H1 (cell line): ENCODE measurements around the gene MICA.

Experiments
- KDM5A ChIP-seq: fragments of 200-600 bp; IDR thresholded peaks from 2 replicates; pipeline ENCODE4 v1.7.1; 2012; ENCODE audit warnings: mild to moderate bottlenecking, low read length, inconsistent platforms, mixed read lengths
- POLR2A ChIP-seq, 2 experiments: IDR thresholded peaks; 1 replicate in 1 of 2; 2 replicates in 1 of 2; pipeline ENCODE4 v1.6.1; 2011; ENCODE audit warnings: low read depth in 2 of 2, low read length in 2 of 2, mild to moderate bottlenecking in 2 of 2; ENCODE audit errors: control extremely low read depth in 1 of 2
- RFX5 ChIP-seq: IDR thresholded peaks from 2 replicates; pipeline ENCODE4 v1.6.1; 2011; ENCODE audit warnings: low read depth, low read length, improper control_type of control experiment, borderline replicate concordance
- SP2 ChIP-seq: IDR thresholded peaks from 2 replicates; pipeline ENCODE4 v1.6.1; 2012; ENCODE audit warnings: mild to moderate bottlenecking, low read length, inconsistent platforms
- TF ChIP-seq, protein P1 (sequence below): IDR thresholded peaks from 2 replicates; pipeline ENCODE4 v1.6.1; 2011; ENCODE audit warnings: low read depth, mild to moderate bottlenecking, low read length; ENCODE audit not compliant: insufficient read depth
- TF ChIP-seq, protein P2 (sequence below), 3 experiments: IDR thresholded peaks; 1 replicate in 2 of 3; 2 replicates in 1 of 3; pipeline versions ENCODE4 v1.5.1 to v1.6.1; 2011; ENCODE audit warnings: low read length in 3 of 3, mild to moderate bottlenecking in 3 of 3, inconsistent platforms in 2 of 3, low read depth in 1 of 3, moderate library complexity in 1 of 3; ENCODE audit not compliant: insufficient read depth in 1 of 3; ENCODE audit errors: control extremely low read depth in 1 of 3

DNA sequence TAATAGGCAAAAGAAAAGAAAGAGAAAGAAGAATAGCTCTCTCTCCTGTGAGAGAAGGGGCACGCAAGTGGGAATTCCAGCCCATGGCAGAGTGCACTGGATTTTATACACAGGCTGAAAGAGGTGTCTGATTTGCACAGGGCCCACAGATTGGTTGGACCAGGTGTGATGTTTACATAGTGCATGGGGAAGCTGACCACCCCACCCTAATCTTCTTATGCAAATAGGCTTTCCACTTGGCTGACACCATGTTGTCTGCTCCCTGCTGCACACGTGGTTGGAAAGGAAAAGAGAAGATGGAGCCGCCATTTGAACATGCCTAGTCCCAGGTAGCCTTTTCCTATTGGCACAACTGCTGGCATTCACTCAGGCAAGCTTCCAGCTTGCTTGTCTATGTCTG is 20.2 kb downstream of the MICA start:
- TF ChIP-seq RFX5: no peak
- no peak for TF ChIP-seq POLR2A (IDR thresholded peaks at IDR 0.05; ENCODE audit: control extremely low read depth in 1 of 2, low read depth in 2 of 2, low read length in 2 of 2)
- TF ChIP-seq, protein P1, sequence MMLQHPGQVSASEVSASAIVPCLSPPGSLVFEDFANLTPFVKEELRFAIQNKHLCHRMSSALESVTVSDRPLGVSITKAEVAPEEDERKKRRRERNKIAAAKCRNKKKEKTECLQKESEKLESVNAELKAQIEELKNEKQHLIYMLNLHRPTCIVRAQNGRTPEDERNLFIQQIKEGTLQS: no peak
- TF ChIP-seq, protein P2, sequence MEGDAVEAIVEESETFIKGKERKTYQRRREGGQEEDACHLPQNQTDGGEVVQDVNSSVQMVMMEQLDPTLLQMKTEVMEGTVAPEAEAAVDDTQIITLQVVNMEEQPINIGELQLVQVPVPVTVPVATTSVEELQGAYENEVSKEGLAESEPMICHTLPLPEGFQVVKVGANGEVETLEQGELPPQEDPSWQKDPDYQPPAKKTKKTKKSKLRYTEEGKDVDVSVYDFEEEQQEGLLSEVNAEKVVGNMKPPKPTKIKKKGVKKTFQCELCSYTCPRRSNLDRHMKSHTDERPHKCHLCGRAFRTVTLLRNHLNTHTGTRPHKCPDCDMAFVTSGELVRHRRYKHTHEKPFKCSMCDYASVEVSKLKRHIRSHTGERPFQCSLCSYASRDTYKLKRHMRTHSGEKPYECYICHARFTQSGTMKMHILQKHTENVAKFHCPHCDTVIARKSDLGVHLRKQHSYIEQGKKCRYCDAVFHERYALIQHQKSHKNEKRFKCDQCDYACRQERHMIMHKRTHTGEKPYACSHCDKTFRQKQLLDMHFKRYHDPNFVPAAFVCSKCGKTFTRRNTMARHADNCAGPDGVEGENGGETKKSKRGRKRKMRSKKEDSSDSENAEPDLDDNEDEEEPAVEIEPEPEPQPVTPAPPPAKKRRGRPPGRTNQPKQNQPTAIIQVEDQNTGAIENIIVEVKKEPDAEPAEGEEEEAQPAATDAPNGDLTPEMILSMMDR (IDR thresholded peaks at IDR 0.05; ENCODE audit: control extremely low read depth in 1 of 3, insufficient read depth in 1 of 3, low read depth in 1 of 3, low read length in 3 of 3): no peak
- TF ChIP-seq KDM5A: no peak
- no peak for TF ChIP-seq SP2
